Stimulated activated CD8-positive, alpha-beta memory T cell treated with anti-CD3 and anti-CD28 coated beads, Interleukin-12 subunit alpha, Interleukin-12 subunit beta, amount 100 ng/mL, for 4 hours (primary cell): ENCODE results near the gene PAF1.

Experiments
- DNase-seq: peaks from one replicate; pipeline ENCODE4 v3.0.0-alpha.2; 2020; ENCODE audit warnings: low read depth

Gene PAF1

DNA sequence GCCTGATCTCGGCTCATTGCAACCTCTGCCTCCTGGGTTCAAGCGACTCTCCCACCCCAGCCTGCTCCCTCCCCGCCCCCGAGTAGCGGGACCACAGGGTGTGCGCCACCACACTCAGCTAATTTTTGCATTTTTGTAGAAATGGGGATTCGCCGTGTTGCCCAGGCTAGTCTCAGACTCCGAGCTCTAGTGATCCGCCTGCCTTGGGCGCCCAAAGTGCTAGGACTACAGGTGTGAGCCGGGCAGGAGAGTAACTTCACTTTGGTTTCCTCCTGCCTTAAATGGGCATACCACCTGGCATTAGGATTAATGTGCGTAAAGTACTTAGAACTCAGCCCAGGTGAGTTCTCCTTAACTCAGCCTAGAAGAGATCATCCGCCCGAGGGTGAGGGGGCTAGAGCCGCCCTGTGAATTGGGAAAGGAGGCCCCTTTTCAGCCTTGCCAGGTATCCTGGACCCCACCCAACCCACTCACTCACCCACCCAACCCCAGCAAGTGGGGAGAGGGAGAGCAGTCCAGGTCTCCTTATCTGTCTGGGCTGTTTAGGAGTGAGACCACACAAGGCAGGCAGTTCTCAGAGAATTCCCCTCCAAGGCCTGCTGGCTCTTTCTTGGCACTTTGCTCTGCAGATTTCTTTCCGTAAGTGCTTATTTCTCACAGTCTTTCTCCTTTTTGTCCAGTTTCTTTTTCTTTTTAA lies 14.5 kb upstream of the PAF1 start:
- no peak for DNase-seq

DNA sequence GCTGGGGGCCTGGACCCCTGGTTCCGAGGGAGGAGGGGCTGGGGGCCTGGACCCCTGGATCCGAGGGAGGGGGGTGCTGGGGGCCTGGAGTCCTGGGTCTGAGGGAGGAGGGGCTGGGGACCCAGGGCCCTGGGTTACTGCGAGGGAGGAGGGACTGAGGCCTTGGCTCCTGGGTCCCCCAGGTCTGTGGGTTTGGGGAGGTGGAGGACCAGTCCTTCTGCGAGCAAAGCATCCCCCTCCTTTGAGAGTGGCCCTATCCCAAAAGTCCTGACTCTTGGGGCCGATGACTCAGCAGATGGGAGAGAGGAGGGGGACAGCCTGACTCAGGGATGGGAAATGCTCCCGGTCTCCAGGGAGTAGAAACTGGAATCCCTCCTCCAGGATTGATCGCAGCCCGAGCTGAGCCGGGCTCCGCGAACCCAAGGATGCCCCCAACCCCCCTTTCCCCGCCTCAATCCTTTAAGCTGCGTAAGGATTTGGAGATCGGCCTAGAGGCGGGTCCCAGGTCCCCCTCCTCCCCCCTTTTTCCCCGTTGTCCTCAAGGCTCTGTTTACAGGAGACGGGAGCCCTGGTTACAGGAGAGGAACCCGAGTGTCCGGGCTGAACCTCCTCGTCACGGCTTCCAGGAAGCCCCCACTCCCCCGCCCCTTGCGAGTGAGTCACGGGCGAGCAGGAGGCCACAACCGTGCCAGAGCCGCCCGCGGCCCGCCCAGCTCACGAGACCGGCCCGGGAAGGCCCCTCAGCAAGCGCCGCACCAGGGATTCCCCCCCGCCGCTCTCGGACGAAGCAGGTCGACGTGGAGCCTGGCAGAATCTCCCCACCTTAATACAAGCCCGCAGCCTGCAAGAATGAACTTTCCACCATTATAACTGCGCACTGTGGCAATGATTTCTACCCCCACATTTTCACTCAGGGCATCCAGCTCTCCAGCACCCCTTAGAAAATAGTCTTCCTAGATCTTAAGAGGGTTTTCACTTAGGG lies 12.7 kb upstream of the PAF1 start:
- peak; percentile 97 for DNase-seq

GRCh38 chr19:39402346-39403300 lies 11.7 kb upstream of the PAF1 start:
- DNase-seq: peak; percentile 76

DNA sequence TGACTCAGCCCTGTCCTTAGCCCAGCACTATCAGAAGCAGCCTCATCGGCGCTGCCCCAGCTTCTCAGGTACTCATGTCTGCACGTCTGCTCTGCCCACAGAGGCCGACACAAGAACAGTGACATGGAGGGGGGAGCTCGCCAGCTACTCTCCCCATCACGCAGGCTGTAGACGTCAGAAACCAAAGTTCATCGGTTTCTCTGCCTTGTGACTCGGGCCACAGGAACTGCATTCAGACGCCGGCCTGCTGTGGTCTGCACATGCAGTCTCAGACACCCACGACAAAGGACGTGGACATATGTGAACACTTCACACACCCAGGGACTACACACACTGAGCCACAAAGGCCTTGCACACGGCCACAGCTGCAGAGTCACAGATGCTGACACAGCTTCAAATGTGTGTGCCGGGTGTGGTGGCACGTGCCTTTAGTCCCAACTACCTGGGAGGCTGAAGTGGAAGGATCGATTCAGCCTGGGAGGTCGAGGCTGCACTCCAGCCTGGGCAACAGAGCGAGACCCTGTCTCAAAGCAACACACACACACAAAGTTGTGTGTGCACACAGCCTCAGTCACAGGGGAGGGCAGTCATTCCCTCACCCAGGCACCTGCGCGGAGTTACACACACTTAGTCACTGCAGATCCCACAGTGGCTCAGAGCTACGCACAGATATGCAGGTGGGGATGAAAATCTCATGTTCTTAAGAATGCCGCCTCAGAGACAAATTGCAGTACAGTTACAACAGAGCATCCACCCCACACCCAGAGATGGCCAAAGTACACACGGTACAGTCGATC lies 10.8 kb upstream of the PAF1 start:
- peak; percentile 71 for DNase-seq

DNA sequence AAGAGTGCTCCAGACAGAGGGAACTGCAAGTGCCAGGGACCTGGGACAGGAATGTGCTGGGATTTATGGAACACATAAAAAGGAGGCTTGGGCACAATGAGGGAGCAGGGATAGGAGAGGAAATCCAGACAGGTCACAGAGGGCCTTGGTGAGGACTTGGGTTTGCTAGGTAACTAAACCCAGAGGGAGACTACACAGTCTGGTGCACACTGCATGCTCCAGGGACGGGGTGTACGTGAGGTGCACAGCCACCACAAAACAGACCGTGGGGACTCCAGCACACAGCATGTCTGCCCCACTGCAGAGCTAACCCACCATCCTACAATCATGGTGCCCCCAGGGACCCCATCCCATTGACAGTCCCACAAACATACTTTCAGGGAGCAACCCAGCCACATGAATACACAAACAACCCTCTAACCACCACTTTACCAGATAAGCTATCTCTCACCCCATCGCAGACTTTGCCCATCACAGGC lies 10.2 kb upstream of the PAF1 start:
- DNase-seq: no peak

DNA sequence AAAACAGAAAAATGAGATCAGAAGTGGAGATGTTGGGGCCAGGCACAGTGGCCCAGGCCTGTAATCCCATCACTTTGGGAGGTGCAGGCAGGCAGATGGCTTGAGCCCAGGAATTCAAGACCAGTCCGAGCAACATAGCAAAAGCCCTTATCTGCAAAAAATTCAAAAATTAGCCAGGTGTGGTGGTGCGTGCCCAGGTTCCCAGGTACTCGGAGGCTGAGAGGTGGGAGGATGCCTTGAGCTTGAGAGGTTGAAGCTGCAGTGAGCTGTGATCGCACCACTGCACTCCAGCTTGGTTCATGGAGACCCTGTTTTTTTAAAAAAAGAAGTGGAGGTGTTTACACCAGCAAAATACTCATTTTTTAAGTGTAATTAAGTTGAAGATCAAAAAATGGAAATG lies 9.2 kb upstream of the PAF1 start:
- no peak for DNase-seq

DNA sequence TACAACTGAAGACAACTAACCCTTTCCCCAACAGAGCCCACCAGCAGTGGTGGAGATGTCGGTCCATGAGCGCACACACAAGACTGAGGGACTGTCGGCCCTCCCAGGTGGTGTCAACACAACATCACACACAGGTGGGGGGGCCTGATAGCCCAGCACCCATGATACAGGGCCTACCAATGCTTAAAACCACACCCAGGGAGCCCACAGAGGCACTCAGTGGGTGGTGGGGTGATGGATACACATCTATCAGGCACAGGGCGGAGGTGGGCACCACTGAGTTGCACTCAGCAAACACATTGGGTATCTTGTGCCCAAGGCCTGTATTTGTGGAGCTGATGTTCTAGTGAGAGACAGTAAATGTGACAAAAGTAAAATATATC lies 8.8 kb upstream of the PAF1 start:
- no peak for DNase-seq

- DNase-seq: peak; percentile 43
Measured at GRCh38 chr19:39398297-39398864, 7.5 kb upstream of the PAF1 start.

GRCh38 chr19:39397360-39398296 lies 6.7 kb upstream of the PAF1 start:
- peak; percentile 85 for DNase-seq

DNA sequence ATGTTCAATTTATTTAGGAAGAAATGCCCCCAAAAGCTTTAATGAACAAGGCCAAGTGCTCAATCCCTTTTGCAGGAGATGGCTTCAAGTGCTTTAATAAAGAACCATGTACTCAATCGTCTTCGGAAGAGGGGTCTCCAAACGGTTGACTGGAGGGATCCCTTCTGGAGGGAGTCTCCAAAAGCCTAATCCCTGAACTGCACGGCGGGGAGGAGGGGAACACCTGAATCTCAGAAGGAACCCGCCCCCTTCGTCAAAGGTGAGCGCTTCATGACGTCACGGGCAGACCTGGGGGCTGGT lies 505 bp downstream of the PAF1 start:
- no peak for DNase-seq

- DNase-seq: no peak
Measured at GRCh38 chr19:39389631-39390414, 1.1 kb downstream of the PAF1 start.

GRCh38 chr19:39388657-39389056 lies 2.2 kb downstream of the PAF1 start:
- DNase-seq: no peak

DNA sequence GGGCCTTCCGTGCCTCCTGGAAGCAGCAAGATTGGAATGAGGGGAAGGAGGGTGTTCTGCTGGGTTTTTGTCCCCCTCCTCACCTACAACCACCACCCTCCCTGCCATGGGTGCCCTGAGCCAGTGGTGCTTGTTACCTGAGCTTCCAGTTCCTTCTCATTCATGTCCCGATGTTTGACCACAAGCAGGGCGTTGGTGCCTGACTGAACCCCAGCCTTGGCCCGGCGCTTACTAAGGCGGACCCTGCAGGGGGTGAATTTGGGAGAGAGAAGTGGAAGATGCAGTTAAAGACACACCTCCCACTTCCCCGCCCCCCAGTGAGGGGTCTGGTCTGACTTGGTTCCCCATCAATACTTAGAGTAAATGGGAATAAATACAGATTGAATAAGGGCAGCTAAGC lies 4.3 kb downstream of the PAF1 start:
- DNase-seq: no peak

DNA sequence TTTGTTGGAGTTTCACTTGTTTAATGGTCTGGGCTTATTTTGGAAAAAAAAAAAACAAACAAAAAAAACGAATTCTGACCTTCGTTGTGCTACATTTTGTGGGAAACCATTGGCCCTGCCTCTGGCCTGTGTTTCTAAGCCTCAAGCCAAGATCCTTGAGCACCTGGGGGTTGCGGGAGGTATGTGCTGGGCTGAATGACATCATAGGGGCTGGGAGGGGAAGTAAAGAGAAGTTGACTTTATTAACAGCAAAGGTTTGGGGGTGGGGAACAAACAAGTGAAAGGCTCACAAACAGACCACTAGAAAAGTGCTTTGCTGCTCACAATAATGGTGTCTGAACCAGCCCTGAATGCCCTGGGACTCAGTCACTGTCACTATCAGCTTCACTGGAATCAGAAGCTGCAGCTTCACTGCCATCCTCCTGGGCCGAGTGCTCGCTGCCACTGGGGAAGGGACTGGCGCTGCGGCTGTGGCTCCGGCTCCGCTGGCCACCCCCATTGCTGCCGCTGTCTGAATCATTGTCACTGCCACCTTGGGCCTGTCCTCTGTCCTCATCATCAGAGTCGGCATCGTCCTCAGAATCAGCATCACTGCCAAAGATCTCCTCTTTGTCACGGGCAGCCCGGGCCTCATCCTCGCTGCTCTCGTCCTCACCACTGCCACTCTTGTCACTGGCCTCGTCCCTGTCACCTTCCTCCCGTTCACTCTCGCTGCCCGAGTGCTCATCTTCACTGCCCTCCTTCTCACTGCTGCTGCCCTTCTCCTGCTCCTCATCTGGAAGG lies 5.1 kb downstream of the PAF1 start:
- no peak for DNase-seq

GRCh38 chr19:39384839-39385568 lies 5.9 kb downstream of the PAF1 start:
- no peak for DNase-seq

- no peak for DNase-seq
Measured at GRCh38 chr19:39382991-39383828, 7.7 kb downstream of the PAF1 start.
